OCI-LY3 (cell line): ENCODE measurements around the gene IZUMO1.

Experiments
- H2AFZ ChIP-seq: fragments of 200-600, 300-600 bp; shearing (Covaris generic); 2 replicates; pipeline ENCODE4 v1.6.0; 2014; ENCODE audit warnings: antibody characterized with exemption, low read depth, low read length
- H3K27ac ChIP-seq: fragments of 200-600, 300-600 bp; sonication (generic); 2 replicates; pipeline ENCODE4 v1.5.1; 2014; ENCODE audit warnings: mild to moderate bottlenecking, low read length, moderate library complexity, mixed read lengths
- H3K27me3 ChIP-seq: fragments of 200-600, 300-600 bp; sonication (generic); 2 replicates; pipeline ENCODE4 v1.6.1; 2014; ENCODE audit warnings: low read depth, low read length, mixed read lengths
- H3K36me3 ChIP-seq: fragments of 200-600, 300-600 bp; sonication (generic); replicated peaks from 2 replicates; pipeline ENCODE3; 2014; ENCODE audit warnings: low read depth, low read length, mixed read lengths
- H3K4me1 ChIP-seq: fragments of 300-600, 200-600 bp; sonication (generic); 2 replicates; pipeline ENCODE4 v1.6.1; 2014; ENCODE audit warnings: low read length, mixed read lengths
- H3K4me2 ChIP-seq: fragments of 200-600, 300-600 bp; sonication (generic); 2 replicates; pipeline ENCODE4 v1.6.1; 2014; ENCODE audit warnings: low read length, mixed read lengths
- H3K4me3 ChIP-seq: fragments of 300-600, 200-600 bp; sonication (generic); 2 replicates; pipeline ENCODE4 v1.5.1; 2014; ENCODE audit warnings: antibody characterized with exemption, mild to moderate bottlenecking, low read length, moderate library complexity
- H3K79me2 ChIP-seq: fragments of 300-600, 200-600 bp; shearing (Covaris generic); 2 replicates; pipeline ENCODE4 v1.6.1; 2014; ENCODE audit warnings: mild to moderate bottlenecking, low read length, mixed read lengths
- H3K9ac ChIP-seq: fragments of 300-600, 200-600 bp; shearing (Covaris generic); 2 replicates; pipeline ENCODE4 v1.6.0; 2014; ENCODE audit warnings: mild to moderate bottlenecking, low read length, moderate library complexity
- H3K9me3 ChIP-seq: fragments of 200-600, 300-600 bp; shearing (Covaris generic); 2 replicates; pipeline ENCODE4 v1.6.1; 2014; ENCODE audit warnings: low read length, mixed read lengths; ENCODE audit not compliant: insufficient read depth
- H4K20me1 ChIP-seq: fragments of 200-600, 300-600 bp; sonication (generic); 2 replicates; pipeline ENCODE4 v1.6.1; 2016; ENCODE audit warnings: low read length, mixed read lengths; ENCODE audit not compliant: insufficient read depth
- CTCF ChIP-seq: fragments of 200-600, 300-600 bp; sonication (generic); IDR thresholded peaks from 2 replicates; pipeline ENCODE4 v1.5.1; 2014; ENCODE audit warnings: antibody characterized with exemption, low read length, low read depth
- EZH2phosphoT487 ChIP-seq: fragments of 200-600 bp; shearing (Covaris generic); IDR thresholded peaks from 2 replicates; pipeline ENCODE4 v1.6.1; 2018; ENCODE audit warnings: antibody characterized with exemption, mixed run types, low read depth

The IZUMO1 gene

DNA sequence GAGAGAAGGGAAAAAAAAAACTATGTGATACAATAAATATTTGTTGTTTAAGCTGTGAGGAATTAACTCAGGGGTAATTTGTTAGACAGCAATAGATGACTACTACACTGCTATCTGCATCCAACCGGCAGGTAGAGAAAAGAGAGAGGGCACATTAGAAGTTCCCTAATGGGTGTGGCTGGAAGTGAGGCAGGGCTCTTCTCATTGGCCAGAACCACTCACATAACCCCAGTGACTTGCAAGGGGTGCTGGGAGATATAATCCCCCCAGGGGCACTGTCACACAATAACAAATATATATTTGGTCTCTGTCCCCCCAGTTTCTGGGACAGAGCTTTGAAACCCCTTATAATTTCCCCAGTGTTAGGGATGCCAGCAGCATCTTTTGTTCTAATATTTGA, 32.9 kb upstream of the IZUMO1 start:
- H3K9me3 ChIP-seq: no peaks in the 10 kb centered on the region
- no peaks in the 10 kb centered on the region for H3K79me2 ChIP-seq
- TF ChIP-seq EZH2phosphoT487: no peak
- TF ChIP-seq CTCF: no peak
- H3K4me1 ChIP-seq: peaks cover 16% of the 10 kb centered on the region
- no peaks in the 10 kb centered on the region for H3K27me3 ChIP-seq
- no peak overlapping the region for H3K9ac ChIP-seq
- H3K4me2 ChIP-seq: no peak overlapping the region
- no peak overlapping the region for H2AFZ ChIP-seq
- no peaks in the 10 kb centered on the region for H3K36me3 ChIP-seq
- no peak overlapping the region for H3K27ac ChIP-seq
- H4K20me1 ChIP-seq: no peaks in the 10 kb centered on the region
- H3K4me3 ChIP-seq: no peak overlapping the region

- H3K27ac ChIP-seq: no peak overlapping the region
- no peaks in the 10 kb centered on the region for H3K79me2 ChIP-seq
- no peaks in the 10 kb centered on the region for H3K36me3 ChIP-seq
- H3K27me3 ChIP-seq: 0 out of 2 replicates have a peak, but pooled peaks cover under 1% of the 10 kb centered on the region
- H3K4me3 ChIP-seq: no peak overlapping the region
- H2AFZ ChIP-seq: no peak overlapping the region
- no peak overlapping the region for H3K4me2 ChIP-seq
- no peaks in the 10 kb centered on the region for H3K9me3 ChIP-seq
- peaks cover 16% of the 10 kb centered on the region for H3K4me1 ChIP-seq
- no peaks in the 10 kb centered on the region for H4K20me1 ChIP-seq
- TF ChIP-seq EZH2phosphoT487 (no peak), CTCF (no peak)
- H3K9ac ChIP-seq: no peak overlapping the region
These were observed 31.0 kb upstream of the IZUMO1 start for GRCh38 chr19:48777720-48778119.

GRCh38 chr19:48777139-48777538, 30.4 kb upstream of the IZUMO1 start:
- H3K9me3 ChIP-seq: no peaks in the 10 kb centered on the region
- no peaks in the 10 kb centered on the region for H3K79me2 ChIP-seq
- H3K9ac ChIP-seq: no peak overlapping the region
- no peak overlapping the region for H3K4me3 ChIP-seq
- H3K27ac ChIP-seq: no peak overlapping the region
- H2AFZ ChIP-seq: no peak overlapping the region
- no peaks in the 10 kb centered on the region for H3K36me3 ChIP-seq
- H4K20me1 ChIP-seq: no peaks in the 10 kb centered on the region
- TF ChIP-seq CTCF (no peak), EZH2phosphoT487 (no peak)
- 0 out of 2 replicates have a peak, but pooled peaks cover 3% of the 10 kb centered on the region for H3K27me3 ChIP-seq
- H3K4me1 ChIP-seq: peaks cover 16% of the 10 kb centered on the region
- no peak overlapping the region for H3K4me2 ChIP-seq

DNA sequence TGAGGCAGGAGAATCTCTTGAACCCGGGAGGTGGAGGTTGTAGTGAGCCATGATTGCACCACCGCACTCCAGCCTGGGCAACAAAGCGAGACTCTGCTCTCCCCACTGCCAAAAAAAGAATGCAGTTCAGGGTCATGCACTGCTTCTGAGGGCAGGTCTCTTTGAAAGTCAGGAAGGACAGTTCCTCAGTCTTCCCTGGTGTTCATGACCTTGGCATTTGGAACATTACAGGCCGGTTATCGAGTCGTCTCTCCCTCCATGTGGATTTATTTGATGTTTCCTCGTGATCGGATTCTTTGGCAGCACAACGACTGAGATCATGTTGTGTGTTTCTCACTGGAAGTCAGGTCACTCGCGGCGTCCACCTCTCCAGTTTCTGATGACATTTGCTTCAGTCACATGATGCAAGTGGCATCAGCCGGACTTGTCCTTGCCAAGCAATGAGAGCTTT, 25.8 kb upstream of the IZUMO1 start:
- Histone ChIP-seq H2AFZ (no peak overlapping the region), H3K27me3 (peaks cover 21% of the 10 kb centered on the region), H3K9ac (no peak overlapping the region), H3K4me1 (peaks cover 6% of the 10 kb centered on the region; the same call in 1 of the 2 replicates), H3K27ac (no peak overlapping the region), H3K4me3 (no peak overlapping the region), H4K20me1 (no peaks in the 10 kb centered on the region), H3K4me2 (no peak overlapping the region), H3K79me2 (no peaks in the 10 kb centered on the region), H3K36me3 (no peaks in the 10 kb centered on the region), H3K9me3 (no peaks in the 10 kb centered on the region)
- TF ChIP-seq EZH2phosphoT487 (no peak), CTCF (no peak)
